IPS DF 6.9 (cell line): ENCODE data around the gene DERL3.
"Not testable (repeated sequence)": the region's sequence is repeated elsewhere in the genome, so short reads cannot be mapped to it uniquely, and the experiment has no call there.

Experiments used
- DNase-seq: peaks from one replicate; pipeline ENCODE4 v3.0.0-alpha.2; 2013; ENCODE audit warnings: low read depth, low spot score
- H3K27ac ChIP-seq: one replicate; pipeline ENCODE4 v1.5.1; 2013; ENCODE audit warnings: low read length, control low read depth
- H3K27me3 ChIP-seq: 2 replicates; pipeline ENCODE4 v1.6.1; 2013; ENCODE audit warnings: mild to moderate bottlenecking, low read length; ENCODE audit not compliant: control insufficient read depth, insufficient read depth
- H3K36me3 ChIP-seq: 2 replicates; pipeline ENCODE4 v1.6.1; 2013; ENCODE audit warnings: low read length; ENCODE audit not compliant: control insufficient read depth, insufficient read depth
- H3K4me1 ChIP-seq: 2 replicates; pipeline ENCODE4 v1.6.1; 2013; ENCODE audit warnings: low read length; ENCODE audit not compliant: control insufficient read depth, insufficient read depth
- H3K4me3 ChIP-seq: 2 replicates; pipeline ENCODE4 v1.5.1; 2013; ENCODE audit warnings: mild to moderate bottlenecking, low read length
- H3K9me3 ChIP-seq: 2 replicates; pipeline ENCODE4 v1.6.1; 2013; ENCODE audit warnings: low read length, inconsistent platforms; ENCODE audit not compliant: control insufficient read depth, insufficient read depth
- WGBS: extraction: QIAGEN DNeasy Blood & Tissue Kit; methylation state at CpG from one replicate; pipeline ENCODE4 v1.1.7; 2013; ENCODE audit warnings: mixed read lengths, missing lambda C conversion rate; ENCODE audit not compliant: insufficient read length, insufficient coverage; 5-methylcytosine and 5-hydroxymethylcytosine counted together

Gene DERL3

GRCh38 chr22:23862103-23862502 is 23.3 kb upstream of the DERL3 start:
- WGBS, result no CpG with 5 or more reads among the region's 3 CpGs
- H3K27ac ChIP-seq, result no peak overlapping the region
- H3K27me3 ChIP-seq, result no peaks in the 10 kb centered on the region
- H3K36me3 ChIP-seq, result no peaks in the 10 kb centered on the region
- H3K9me3 ChIP-seq, result no peaks in the 10 kb centered on the region
- no peak overlapping the region for H3K4me3 ChIP-seq
- no peak for DNase-seq
- no peaks in the 10 kb centered on the region for H3K4me1 ChIP-seq

DNA sequence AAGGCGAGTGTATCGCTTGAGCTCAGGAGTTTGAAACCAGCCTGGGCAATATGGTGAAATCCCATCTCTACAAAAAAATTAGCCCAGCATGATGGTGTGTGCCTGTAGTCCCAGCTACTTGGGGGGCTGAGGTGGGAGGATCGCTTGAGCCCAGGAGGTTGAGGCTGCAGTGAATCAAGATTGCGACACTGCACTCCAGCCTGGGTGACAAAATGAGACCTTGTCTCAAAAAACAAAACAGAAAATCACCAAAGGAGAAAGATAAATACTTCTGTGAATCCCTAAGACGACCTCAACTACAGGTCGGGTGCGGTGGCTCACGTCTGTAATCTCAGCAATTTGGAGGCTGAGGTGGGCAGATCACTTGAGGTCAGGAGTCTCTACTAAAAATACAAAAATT is 21.4 kb upstream of the DERL3 start:
- not testable (repeated sequence) for H3K27ac ChIP-seq, H3K9me3 ChIP-seq, H3K4me3 ChIP-seq, DNase-seq, H3K36me3 ChIP-seq, H3K27me3 ChIP-seq, H3K4me1 ChIP-seq
- no CpG with 5 or more reads among the region's 8 CpGs for WGBS

GRCh38 chr22:23859201-23859600 is 20.4 kb upstream of the DERL3 start:
- no CpG with 5 or more reads among the region's 4 CpGs for WGBS
- Histone ChIP-seq H3K27me3 (no peaks in the 10 kb centered on the region), H3K36me3 (no peaks in the 10 kb centered on the region), H3K9me3 (no peaks in the 10 kb centered on the region), H3K4me3 (no peak overlapping the region), H3K27ac (no peak overlapping the region), H3K4me1 (peaks cover 2% of the 10 kb centered on the region; the same call in 1 of the 2 replicates)
- DNase-seq, result no peak

DNA sequence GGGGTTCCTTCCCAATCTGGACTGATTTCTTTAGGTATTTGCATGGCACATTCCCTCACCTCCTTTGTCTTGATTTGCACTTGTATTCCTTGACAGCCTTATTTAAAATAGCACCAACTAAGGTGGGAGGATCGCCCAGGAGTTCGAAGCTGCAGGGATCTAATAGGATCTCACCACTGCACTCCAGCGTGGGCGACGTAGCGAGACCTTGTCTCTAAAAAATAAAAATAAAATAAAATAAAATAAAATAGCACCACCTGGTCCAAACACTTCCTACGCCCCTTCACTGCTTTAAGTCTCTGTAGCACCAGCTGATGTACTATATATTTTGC is 19.6 kb upstream of the DERL3 start:
- no CpG with 5 or more reads among the region's 7 CpGs for WGBS
- H3K4me3 ChIP-seq, result peak overlapping the region; percentile 50; the same call in 1 of the 2 replicates
- no peak for DNase-seq
- H3K27me3 ChIP-seq, result no peaks in the 10 kb centered on the region
- H3K4me1 ChIP-seq, result peaks cover 2% of the 10 kb centered on the region; the same call in 1 of the 2 replicates
- H3K36me3 ChIP-seq, result no peaks in the 10 kb centered on the region
- no peaks in the 10 kb centered on the region for H3K9me3 ChIP-seq
- H3K27ac ChIP-seq, result no peak overlapping the region

DNA sequence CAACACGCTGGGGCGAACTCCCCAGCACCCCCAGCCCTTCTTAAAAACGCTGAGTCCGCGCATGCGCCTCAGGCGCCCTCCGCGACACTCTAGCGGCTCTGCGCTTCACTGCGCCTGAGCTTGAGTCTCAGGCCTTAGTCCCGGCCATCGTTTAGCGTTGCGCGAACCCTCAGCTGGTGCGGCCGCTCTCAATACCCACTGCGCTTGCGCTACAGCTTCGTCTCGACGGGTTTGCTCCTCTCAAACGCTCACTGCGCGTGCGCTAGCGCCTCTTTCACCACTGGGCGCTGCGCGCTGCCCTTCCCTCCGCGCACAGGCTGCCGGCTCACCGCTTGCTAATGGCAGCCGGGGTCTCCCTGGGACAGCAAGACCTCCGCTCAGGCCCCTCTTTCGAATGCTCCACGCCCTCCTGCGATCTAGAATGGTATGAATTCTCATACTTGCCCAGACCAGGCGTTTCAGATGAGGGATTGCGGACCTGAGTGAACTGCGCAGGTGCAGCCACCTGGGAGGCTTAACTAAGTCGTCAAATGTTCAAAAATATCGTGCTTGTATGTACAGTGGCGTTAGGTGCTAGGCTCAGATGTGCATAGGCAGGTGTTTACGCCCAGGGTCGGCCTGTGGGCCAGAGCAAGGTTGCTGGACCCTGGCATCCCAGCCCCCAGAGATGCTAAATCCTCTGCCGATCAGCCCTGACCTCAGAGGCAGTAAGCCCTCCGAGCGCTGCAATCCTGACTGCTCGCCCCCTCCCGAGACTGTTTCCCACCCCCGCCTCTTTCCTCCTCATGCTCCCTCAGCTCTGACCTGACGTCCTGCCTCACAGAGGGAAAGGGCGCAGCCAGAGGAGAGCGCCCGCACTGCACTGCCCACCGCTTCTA is 19.0 kb upstream of the DERL3 start, which contains the start of gene SLC2A11:
SLC2A11 (plus strand) TSS at position 270 of the 878 bp plus-strand sequence; CDS start at position 395, 125 bp downstream.
- no peaks in the 10 kb centered on the region for H3K36me3 ChIP-seq
- no CpG with 5 or more reads among the region's 60 CpGs for WGBS
- H3K4me1 ChIP-seq, result peaks cover 2% of the 10 kb centered on the region; the same call in 1 of the 2 replicates
- no peaks in the 10 kb centered on the region for H3K9me3 ChIP-seq
- no peaks in the 10 kb centered on the region for H3K27me3 ChIP-seq
- peak; percentile 97 for DNase-seq
- H3K27ac ChIP-seq, result no peak within 1 kb of the TSS
- peak within 1 kb of the TSS; percentile 50; the same call in 1 of the 2 replicates for H3K4me3 ChIP-seq

DNA sequence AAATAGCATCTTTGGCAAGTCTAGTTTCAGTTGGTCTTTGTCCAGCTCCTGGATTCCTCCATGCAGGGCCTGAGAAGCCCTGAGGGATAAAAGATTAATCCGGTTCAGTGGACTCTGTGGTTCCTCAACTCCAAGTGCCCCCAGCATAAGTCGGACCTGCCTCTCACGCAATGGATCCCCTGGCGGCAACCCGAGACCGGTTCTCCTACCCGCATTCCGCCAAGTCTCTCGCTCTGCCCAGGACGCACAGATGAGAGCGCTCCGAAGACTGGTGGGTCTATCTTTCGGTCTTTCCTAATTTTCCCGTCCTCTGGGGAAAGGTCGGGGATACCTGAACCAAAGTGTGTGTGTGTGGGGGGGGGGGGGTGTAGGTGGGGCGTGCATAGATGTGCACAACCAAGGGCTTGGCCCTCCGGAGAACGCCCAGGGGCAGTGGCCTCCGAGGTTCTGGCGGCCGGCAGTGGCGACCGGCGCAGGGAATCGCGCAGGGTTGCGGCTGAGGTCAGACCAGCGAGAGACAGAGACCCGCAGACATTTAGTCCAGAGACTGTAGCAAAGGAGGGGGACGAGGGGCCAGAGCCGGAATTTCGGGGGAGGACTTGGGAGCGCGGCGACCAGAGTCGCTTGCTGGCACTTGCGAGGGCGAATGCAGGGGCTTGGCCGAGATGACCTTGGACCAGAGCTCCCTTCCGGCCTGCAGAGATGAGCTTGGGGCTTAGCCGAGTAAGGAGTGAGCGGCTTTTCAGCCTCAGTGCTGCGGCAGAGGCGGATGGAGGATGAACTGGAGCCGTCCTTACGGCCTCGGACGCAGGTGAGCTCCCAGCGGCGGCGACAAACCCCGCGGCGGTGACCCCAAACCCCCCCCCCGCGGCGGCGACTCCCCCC is 18.2 kb upstream of the DERL3 start:
- no peaks in the 10 kb centered on the region for H3K36me3 ChIP-seq
- H3K4me1 ChIP-seq, result peaks cover 2% of the 10 kb centered on the region; the same call in 1 of the 2 replicates
- DNase-seq, result no peak
- H3K27me3 ChIP-seq, result no peaks in the 10 kb centered on the region
- H3K4me3 ChIP-seq, result peak overlapping the region; percentile 50; the same call in 1 of the 2 replicates
- H3K9me3 ChIP-seq, result no peaks in the 10 kb centered on the region
- no peak overlapping the region for H3K27ac ChIP-seq
- no CpG with 5 or more reads among the region's 58 CpGs for WGBS

GRCh38 chr22:23850136-23850611 is 11.4 kb upstream of the DERL3 start:
- Histone ChIP-seq H3K4me3 (no peak overlapping the region), H3K27ac (no peak overlapping the region), H3K36me3 (no peaks in the 10 kb centered on the region), H3K9me3 (no peaks in the 10 kb centered on the region), H3K4me1 (peaks cover 6% of the 10 kb centered on the region), H3K27me3 (no peaks in the 10 kb centered on the region)
- DNase-seq, result no peak
- no CpG with 5 or more reads among the region's 16 CpGs for WGBS

GRCh38 chr22:23849009-23850006 is 10.5 kb upstream of the DERL3 start:
- no CpG with 5 or more reads among the region's 62 CpGs for WGBS
- no peak overlapping the region for H3K27ac ChIP-seq
- H3K9me3 ChIP-seq, result no peaks in the 10 kb centered on the region
- H3K36me3 ChIP-seq, result no peaks in the 10 kb centered on the region
- H3K4me3 ChIP-seq, result no peak overlapping the region
- no peaks in the 10 kb centered on the region for H3K27me3 ChIP-seq
- DNase-seq, result no peak
- H3K4me1 ChIP-seq, result peaks cover 6% of the 10 kb centered on the region

- H3K27ac ChIP-seq, result no peak overlapping the region
- no peaks in the 10 kb centered on the region for H3K27me3 ChIP-seq
These were observed 9.4 kb upstream of the DERL3 start for GRCh38 chr22:23847991-23848864.

More at GRCh38 chr22:23847991-23848864, 9.4 kb upstream of the DERL3 start:
- Histone ChIP-seq H3K4me1 (peaks cover 6% of the 10 kb centered on the region), H3K9me3 (no peaks in the 10 kb centered on the region), H3K36me3 (no peaks in the 10 kb centered on the region), H3K4me3 (no peak overlapping the region)
- no peak for DNase-seq
- WGBS, result no CpG with 5 or more reads among the region's 24 CpGs
